Caco-2 (cell line): ENCODE results near the gene NLGN2. TPM values are rescaled to one million over a fixed set of nuclear protein-coding genes. Genes with fewer than 3 reads are reported as not detected.

Experiments used
- BruUV-seq: library from RNA; stranded (reverse); fragments of 400-500 nt; replicated peaks from 2 replicates; lab custom pipeline; 2021; lab: Mats Ljungman, UMichigan
- CTCF ChIA-PET: fragments of 300-600 bp; sonication (Branson Sonifier 250); formaldehyde crosslinking; loops from one replicate; lab custom pipeline; 2022; ENCODE audit warnings: antibody characterized with exemption; lab: Charles Lee
- POLR2A ChIA-PET: fragments of 300-600 bp; sonication (Branson Sonifier 250); formaldehyde crosslinking; loops from one replicate; lab custom pipeline; 2022; ENCODE audit warnings: antibody characterized with exemption; lab: Charles Lee
- DNase-seq, 2 experiments: peaks; one replicate each; pipeline versions ENCODE4 v3.0.0 to v3.0.0-alpha.2; 2020 to 2022
- H3K27me3 ChIP-seq: replicated peaks from 2 replicates; pipeline ENCODE4 v1.6.0; 2011; ENCODE audit warnings: low read length; ENCODE audit not compliant: control insufficient read depth, insufficient read depth
- H3K36me3 ChIP-seq: 2 replicates; pipeline ENCODE4 v1.5.1; 2011; ENCODE audit warnings: low read length; ENCODE audit not compliant: control insufficient read depth, insufficient read depth
- H3K4me1 ChIP-seq: fragments of 250-450 bp; sonication (Bioruptor Pico); 2 replicates; pipeline ENCODE4 v1.5.1; 2020; ENCODE audit warnings: mild to moderate bottlenecking
- H3K4me3 ChIP-seq: 2 replicates; pipeline ENCODE4 v1.5.1; 2011; ENCODE audit warnings: low read depth, mild to moderate bottlenecking, control low read depth, low read length
- H3K9me3 ChIP-seq: fragments of 250-450 bp; sonication (Bioruptor Pico); 2 replicates; pipeline ENCODE4 v1.5.1; 2020; ENCODE audit warnings: mild to moderate bottlenecking, moderate library complexity
- H3K27ac Mint-ChIP-seq: one replicate; pipeline ENCODE4 v1.8.0; 2022; ENCODE audit warnings: mixed read lengths; ENCODE audit not compliant: unreplicated experiment
- H3K27me3 Mint-ChIP-seq: one replicate; pipeline ENCODE4 v1.8.0; 2022; ENCODE audit warnings: mixed read lengths; ENCODE audit not compliant: insufficient read depth, unreplicated experiment
- H3K36me3 Mint-ChIP-seq: one replicate; pipeline ENCODE4 v1.8.0; 2022; ENCODE audit warnings: mild to moderate bottlenecking, mixed read lengths; ENCODE audit not compliant: insufficient read depth, unreplicated experiment
- H3K4me1 Mint-ChIP-seq: one replicate; pipeline ENCODE4 v1.8.0; 2022; ENCODE audit warnings: low read depth, mixed read lengths; ENCODE audit not compliant: unreplicated experiment
- H3K4me3 Mint-ChIP-seq: one replicate; pipeline ENCODE4 v1.8.0; 2022; ENCODE audit warnings: mild to moderate bottlenecking, moderate library complexity, mixed read lengths; ENCODE audit not compliant: unreplicated experiment
- H3K9me3 Mint-ChIP-seq: one replicate; pipeline ENCODE4 v1.8.0; 2022; ENCODE audit warnings: mixed read lengths; ENCODE audit not compliant: unreplicated experiment
- intact Hi-C: fragments of 100-400 bp; cut with micrococcal nuclease; formaldehyde crosslinking; loops from one replicate; pipeline ENCODE4 v1.10.0; 2022; ENCODE audit not compliant: unreplicated experiment
- total RNA-seq: library from RNA; stranded (reverse); gene quantifications from 2 replicates; pipeline ENCODE4 v1.2.3, GENCODE V29; 2022
- TF ChIP-seq, protein P1 (sequence below), 2 experiments: fragments of 200-600 bp in 1 of 2; IDR thresholded peaks; 1 replicate in 1 of 2; 2 replicates in 1 of 2; pipeline versions ENCODE4 v1.5.1 to v1.8.0; 2011 to 2022; ENCODE audit warnings: antibody characterized with exemption in 1 of 2, control low read depth in 1 of 2, inconsistent platforms in 1 of 2, low read depth in 1 of 2, low read length in 1 of 2, mild to moderate bottlenecking in 1 of 2, moderate library complexity in 1 of 2; ENCODE audit not compliant: insufficient read depth in 1 of 2, severe bottlenecking in 1 of 2, unreplicated experiment in 1 of 2

Gene NLGN2
- total RNA-seq, 1 experiment from 2014 or later, result 12.6 TPM

DNA sequence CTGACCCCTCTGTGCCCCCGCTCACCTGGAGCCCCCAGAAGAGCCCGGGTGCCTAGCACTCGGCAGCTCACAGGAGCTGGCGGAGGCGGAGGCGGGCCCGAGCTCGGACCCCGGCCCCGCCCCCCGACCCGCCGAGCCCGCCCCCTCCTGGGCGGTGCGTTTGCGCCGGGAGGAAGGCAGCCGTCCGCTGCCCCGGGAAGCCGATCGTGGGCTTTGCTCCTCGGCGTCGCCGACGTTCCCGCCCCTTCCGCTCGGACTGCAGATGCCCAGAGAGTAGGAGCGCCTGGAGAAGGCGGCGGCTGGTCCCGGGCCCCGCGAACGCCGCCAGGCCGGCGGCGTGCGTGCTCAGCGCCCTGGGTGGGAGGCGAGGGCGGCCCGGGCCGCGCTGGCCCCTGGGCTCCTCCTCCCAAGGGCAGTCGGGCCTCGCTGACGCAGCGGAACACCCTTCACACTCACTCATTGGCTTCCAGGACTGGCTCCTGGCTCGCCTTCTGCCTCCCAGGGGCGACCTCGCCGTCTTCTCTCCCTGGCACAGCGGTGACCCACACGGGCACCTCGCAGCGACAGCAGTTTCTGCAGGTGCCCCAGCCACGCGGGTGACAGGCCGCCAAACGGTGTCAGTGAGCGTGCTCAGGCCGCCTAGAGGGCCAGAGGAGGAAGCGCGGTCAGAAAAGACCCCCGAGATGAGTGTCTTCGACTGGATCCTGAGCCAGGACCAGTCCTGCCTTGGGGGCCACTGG, 13.0 kb upstream of the NLGN2 start, which contains the start of gene PLSCR3:
TSS of gene PLSCR3 (minus strand) at position 74 of the 740 bp plus-strand sequence. CDS start 415 bp downstream, outside the sequence.
- H3K4me1 Mint-ChIP-seq, result no peaks in the 10 kb centered on the region
- H3K36me3 ChIP-seq, result no peaks in the 10 kb centered on the region
- H3K27me3 Mint-ChIP-seq, result no peaks in the 10 kb centered on the region
- TF ChIP-seq, protein P1, sequence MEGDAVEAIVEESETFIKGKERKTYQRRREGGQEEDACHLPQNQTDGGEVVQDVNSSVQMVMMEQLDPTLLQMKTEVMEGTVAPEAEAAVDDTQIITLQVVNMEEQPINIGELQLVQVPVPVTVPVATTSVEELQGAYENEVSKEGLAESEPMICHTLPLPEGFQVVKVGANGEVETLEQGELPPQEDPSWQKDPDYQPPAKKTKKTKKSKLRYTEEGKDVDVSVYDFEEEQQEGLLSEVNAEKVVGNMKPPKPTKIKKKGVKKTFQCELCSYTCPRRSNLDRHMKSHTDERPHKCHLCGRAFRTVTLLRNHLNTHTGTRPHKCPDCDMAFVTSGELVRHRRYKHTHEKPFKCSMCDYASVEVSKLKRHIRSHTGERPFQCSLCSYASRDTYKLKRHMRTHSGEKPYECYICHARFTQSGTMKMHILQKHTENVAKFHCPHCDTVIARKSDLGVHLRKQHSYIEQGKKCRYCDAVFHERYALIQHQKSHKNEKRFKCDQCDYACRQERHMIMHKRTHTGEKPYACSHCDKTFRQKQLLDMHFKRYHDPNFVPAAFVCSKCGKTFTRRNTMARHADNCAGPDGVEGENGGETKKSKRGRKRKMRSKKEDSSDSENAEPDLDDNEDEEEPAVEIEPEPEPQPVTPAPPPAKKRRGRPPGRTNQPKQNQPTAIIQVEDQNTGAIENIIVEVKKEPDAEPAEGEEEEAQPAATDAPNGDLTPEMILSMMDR (IDR thresholded peaks at IDR 0.05; ENCODE audit: insufficient read depth in 1 of 2, low read depth in 1 of 2, low read length in 1 of 2, severe bottlenecking in 1 of 2, unreplicated experiment in 1 of 2), result peak; percentile 35 to 37
- BruUV-seq, result TSS peak; percentile 44
- peak within 1 kb of the TSS; percentile 76 for H3K4me3 Mint-ChIP-seq
- H3K4me3 ChIP-seq, result peak within 1 kb of the TSS; percentile 60
- CTCF ChIA-PET, result interaction anchor here (0.5 to 1.0 kb wide), 2 partner anchors 9 to 180 kb away, joined by 3 to 6 read pairs; partner anchors contain the start of gene TMEM256
- peak; percentile 82 to 83 for DNase-seq
- H3K4me1 ChIP-seq, result peaks cover 3% of the 10 kb centered on the region; the same call in 1 of the 2 replicates
- H3K27me3 ChIP-seq, result no peaks in the 10 kb centered on the region
- intact Hi-C loops, result no loop called here
- no peaks in the 10 kb centered on the region for H3K36me3 Mint-ChIP-seq
- POLR2A ChIA-PET, result interaction anchor here (0.6 to 1.4 kb wide), 3 partner anchors 9 to 131 kb away, joined by 3 to 14 read pairs (median 5); partner anchors contain the start of gene TMEM256
- peak within 1 kb of the TSS; percentile 52 for H3K27ac Mint-ChIP-seq
- H3K9me3 Mint-ChIP-seq, result no peaks in the 10 kb centered on the region
- H3K9me3 ChIP-seq, result no peaks in the 10 kb centered on the region

DNA sequence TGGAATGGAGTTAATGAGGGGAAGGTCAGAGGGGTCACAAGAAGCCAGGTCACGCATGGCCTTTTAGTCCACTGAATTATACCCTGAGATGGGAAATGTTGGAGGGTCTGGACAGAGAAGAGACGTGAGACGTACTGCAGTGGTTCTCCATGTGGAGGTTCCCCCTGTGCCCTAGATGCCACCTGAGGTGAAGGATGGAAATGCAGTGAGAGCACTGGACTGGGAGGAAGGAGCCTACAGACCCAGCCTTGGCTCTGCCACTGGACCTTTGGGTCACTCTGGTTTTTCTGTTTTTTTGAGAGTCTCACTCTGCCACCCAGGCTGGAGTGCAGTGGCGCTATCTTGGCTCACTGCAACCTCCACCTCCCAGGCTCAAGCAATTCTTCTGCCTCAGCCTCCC, 11.5 kb upstream of the NLGN2 start:
- intact Hi-C loops, result no loop called here
- Histone ChIP-seq H3K27me3 (no peaks in the 10 kb centered on the region), H3K4me3 (no peak overlapping the region), H3K36me3 (no peaks in the 10 kb centered on the region), H3K9me3 (no peaks in the 10 kb centered on the region), H3K4me1 (peaks cover 3% of the 10 kb centered on the region; the same call in 1 of the 2 replicates)
- CTCF ChIA-PET, result no interaction called here
- Mint-ChIP-seq H3K9me3 (no peaks in the 10 kb centered on the region), H3K36me3 (no peaks in the 10 kb centered on the region), H3K27ac (peak overlapping the region; percentile 78), H3K4me3 (no peak overlapping the region), H3K27me3 (no peaks in the 10 kb centered on the region), H3K4me1 (no peaks in the 10 kb centered on the region)
- POLR2A ChIA-PET, result no interaction called here
- TF ChIP-seq, protein P1 (IDR thresholded peaks at IDR 0.05; ENCODE audit: insufficient read depth in 1 of 2, low read depth in 1 of 2, low read length in 1 of 2, severe bottlenecking in 1 of 2, unreplicated experiment in 1 of 2), result no peak
- DNase-seq, result no peak
- BruUV-seq, result no TSS peak

DNA sequence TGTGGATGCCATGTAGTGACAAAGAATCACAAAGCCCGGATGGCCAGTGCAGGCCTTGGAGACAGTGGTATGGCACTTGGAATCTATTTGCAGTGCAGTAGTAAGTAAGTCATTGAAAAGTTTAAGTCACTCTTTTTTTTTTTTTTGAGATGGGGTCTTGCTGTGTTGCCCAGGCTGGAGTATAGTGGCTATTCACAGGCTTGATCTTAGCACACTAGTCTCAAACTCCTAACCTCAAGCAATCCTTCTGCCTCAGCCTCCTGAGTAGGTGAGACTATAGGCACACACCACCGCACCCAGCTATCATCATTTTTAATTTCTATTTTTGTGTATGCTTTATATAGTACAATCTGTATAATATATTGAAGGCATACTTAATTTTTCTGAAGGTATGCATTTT, 9.0 kb upstream of the NLGN2 start:
- no peaks in the 10 kb centered on the region for H3K27me3 Mint-ChIP-seq
- intact Hi-C loops, result no loop called here
- no peak for DNase-seq
- no peaks in the 10 kb centered on the region for H3K27me3 ChIP-seq
- no peaks in the 10 kb centered on the region for H3K36me3 ChIP-seq
- peaks cover 3% of the 10 kb centered on the region; the same call in 1 of the 2 replicates for H3K4me1 ChIP-seq
- no peak overlapping the region for H3K4me3 ChIP-seq
- H3K9me3 ChIP-seq, result no peaks in the 10 kb centered on the region
- no peaks in the 10 kb centered on the region for H3K4me1 Mint-ChIP-seq
- no TSS peak for BruUV-seq
- no peak overlapping the region for H3K27ac Mint-ChIP-seq
- no peaks in the 10 kb centered on the region for H3K9me3 Mint-ChIP-seq
- H3K36me3 Mint-ChIP-seq, result no peaks in the 10 kb centered on the region
- ChIA-PET POLR2A (interaction anchor here (0.6 to 0.7 kb wide), 3 partner anchors 9 to 48 kb away, joined by 3 to 5 read pairs (median 4); partner anchors contain the start of gene TMEM102), CTCF (no interaction called here)
- H3K4me3 Mint-ChIP-seq, result no peak overlapping the region
- TF ChIP-seq, protein P1 (IDR thresholded peaks at IDR 0.05; ENCODE audit: insufficient read depth in 1 of 2, low read depth in 1 of 2, low read length in 1 of 2, severe bottlenecking in 1 of 2, unreplicated experiment in 1 of 2), result no peak
